ENCODE results near the gene PRPH. TPM values are rescaled to one million over a fixed set of nuclear protein-coding genes. Genes with fewer than 3 reads are reported as not detected.
A peak's percentile ranks its signal among the peaks of the same experiment; 100 is the strongest.

PRPH gene
- total and polyA plus RNA-seq, 2 of the 4 experiments (the other 2 are of a cell fraction): not detected

GRCh38 chr12:49342066-49342913 is 47.3 kb downstream of the PRPH start:
- ChIA-PET CTCF (interaction anchor here (0.8 to 2.9 kb wide), 6 partner anchors 9 to 163 kb away, joined by 3 to 24 read pairs (median 4); no protein-coding TSS in a partner anchor), POLR2A (ENCODE audit: unreplicated experiment) (no interaction called here)
- Histone ChIP-seq H4K8ac (ENCODE audit: low read depth in 2 of 2, low read length in 2 of 2) (no peak overlapping the region), H2AK9ac (replicated peaks; ENCODE audit: low read depth, low read length, poor library complexity) (peak overlapping the region; percentile 73), H3K4me2 (ENCODE audit: low read depth, low read length) (peak overlapping the region; percentile 72), H4K91ac (ENCODE audit: insufficient read depth, low read depth, low read length) (no peak overlapping the region), H3K9ac (ENCODE audit: low read depth, low read length) (no peak overlapping the region), H3K14ac (replicated peaks; ENCODE audit: low read depth, low read length) (no peak overlapping the region), H3K18ac (ENCODE audit: low read depth, low read length) (no peak overlapping the region), H2AK5ac (ENCODE audit: low read depth, low read length) (no peak overlapping the region), H2BK5ac (ENCODE audit: low read depth, low read length, poor library complexity, severe bottlenecking) (no peak overlapping the region), H2BK120ac (ENCODE audit: low read depth, low read length) (no peak overlapping the region), H3K36me3 (ENCODE audit: control insufficient read depth, insufficient read depth, low read length) (no peaks in the 10 kb centered on the region), H3K23ac (ENCODE audit: low read depth, low read length) (no peak overlapping the region), H2BK20ac (ENCODE audit: low read depth, low read length) (no peak overlapping the region), H3K4ac (ENCODE audit: low read depth, low read length) (no peak overlapping the region), H4K5ac (ENCODE audit: low read depth, low read length) (no peak overlapping the region), H3K9me3 (ENCODE audit: control insufficient read depth, insufficient read depth, low read length) (no peaks in the 10 kb centered on the region), H3K56ac (ENCODE audit: extremely low read depth, insufficient read depth, low read length) (no peak overlapping the region), H3K27me3 (ENCODE audit: control insufficient read depth, insufficient read depth, low read length) (peaks cover 88% of the 10 kb centered on the region), H3K4me1 (ENCODE audit: control insufficient read depth, insufficient read depth, low read length) (peaks cover 17% of the 10 kb centered on the region), H2AFZ (replicated peaks; ENCODE audit: low read length, poor library complexity) (peak overlapping the region; percentile 91), H3K4me3 (ENCODE audit: insufficient read depth, low read depth, low read length) (peak overlapping the region; percentile 33), H4K20me1 (ENCODE audit: insufficient read depth, low read length) (0 out of 2 replicates have a peak, but pooled peaks cover 5% of the 10 kb centered on the region), H3K9me1 (ENCODE audit: insufficient read depth, low read length) (peaks cover 6% of the 10 kb centered on the region; the same call in 1 of the 2 replicates), H3K79me1 (ENCODE audit: low read depth in 1 of 2, low read length in 2 of 2) (no peaks in the 10 kb centered on the region), H2BK15ac (ENCODE audit: low read depth, low read length) (no peak overlapping the region), H3K27ac (ENCODE audit: insufficient read depth, low read length) (no peak overlapping the region)
- ATAC-seq (ENCODE audit: low read depth) (peak; percentile 83), DNase-seq (peak; percentile 66)
- TF ChIP-seq RCOR1 (IDR thresholded peaks at IDR 0.05; ENCODE audit: insufficient replicate concordance, low read length) (no peak), RFX5 (IDR thresholded peaks at IDR 0.05; ENCODE audit: low read depth, low read length) (no peak), SMC3 (IDR thresholded peaks at IDR 0.05; ENCODE audit: low read depth, low read length) (no peak; the same call in none of the 2 replicates), USF2 (IDR thresholded peaks at IDR 0.05; ENCODE audit: low read depth, low read length) (no peak), BHLHE40 (IDR thresholded peaks at IDR 0.05; ENCODE audit: low read depth, low read length) (no peak), CTCF (conservative IDR thresholded peaks at IDR 0.05; ENCODE audit: low read depth, low read length) (peak; percentile 69), FOS (IDR thresholded peaks at IDR 0.05; ENCODE audit: low read depth, low read length) (no peak), CEBPB (IDR thresholded peaks at IDR 0.05; ENCODE audit: low read depth, low read length) (no peak), CHD1 (IDR thresholded peaks at IDR 0.05; ENCODE audit: low read depth, low read length) (no peak), RAD21 (IDR thresholded peaks at IDR 0.05; ENCODE audit: low read length) (peak; percentile 47), POLR2A (IDR thresholded peaks at IDR 0.05; ENCODE audit: low read depth, low read length) (no peak)
- dilution Hi-C loops (cut with HindIII; ENCODE audit: low sequenced_read_pairs, unreplicated experiment): no loop called here
- no TSS peak for BruUV-seq (replicated peaks)
- in situ Hi-C loops (cut with MboI; ENCODE audit: low sequenced_read_pairs): no loop called here
- intact Hi-C loops (cut with micrococcal nuclease): no loop called here
- 7% methylated on average over 21 of the region's 58 CpGs; no CpG with 5 or more reads in 1 of the 2 experiments for WGBS, 2 experiments (ENCODE audit: extremely low coverage in 2 of 2, insufficient read length in 1 of 2)
